ENCODE results near the gene DHRS7B. TPM values are rescaled to one million over a fixed set of nuclear protein-coding genes. Genes with fewer than 3 reads are reported as not detected.

DHRS7B gene
- total RNA-seq, 1 experiment from 2014 or later: 9.4 TPM

DNA sequence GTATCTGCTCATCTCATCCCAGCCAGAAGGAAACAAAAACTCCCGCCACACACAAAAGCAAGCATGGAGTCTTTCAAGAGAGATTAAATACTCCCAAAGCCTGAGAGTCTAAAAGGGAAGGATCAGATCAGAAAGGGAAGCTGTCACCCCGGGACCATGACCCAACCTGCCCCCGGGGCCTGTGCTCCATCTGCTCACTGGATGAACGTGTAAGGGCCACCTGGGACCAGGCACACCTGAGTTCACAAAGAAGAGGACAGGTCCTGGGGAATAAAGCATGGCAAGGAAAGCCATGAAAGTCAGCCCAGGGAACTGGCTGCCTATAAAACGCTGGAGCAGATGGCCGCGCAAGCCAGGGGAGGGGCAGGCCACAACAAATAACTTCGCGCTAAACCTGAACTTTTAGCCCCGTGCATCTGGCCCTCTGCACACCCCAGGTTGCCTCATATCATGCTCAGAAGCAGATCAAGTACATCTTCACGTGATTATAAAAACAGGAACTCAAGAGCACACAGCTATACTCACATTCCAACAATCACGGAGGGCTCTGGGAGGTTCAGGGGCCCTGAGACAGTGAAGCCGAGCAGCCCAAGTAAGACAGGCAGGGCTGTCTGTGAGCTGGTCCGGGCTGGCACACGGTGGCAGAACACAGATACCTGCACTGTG, 83.8 kb downstream of the DHRS7B start:
- CTCF ChIA-PET: no interaction called here
- no peak for ATAC-seq
- Histone ChIP-seq H3K36me3 (ENCODE audit: control insufficient read depth, insufficient read depth, low read length) (peaks cover 3% of the 10 kb centered on the region; the same call in 1 of the 2 replicates), H3K9me3 (ENCODE audit: control insufficient read depth, insufficient read depth, low read depth, low read length) (no peaks in the 10 kb centered on the region), H3K4me3 (ENCODE audit: low read depth in 2 of 2, low read length in 2 of 2) (no peak overlapping the region), H3K4me1 (ENCODE audit: control insufficient read depth, insufficient read depth, low read length) (peaks cover 9% of the 10 kb centered on the region), H3K27me3 (ENCODE audit: control insufficient read depth, insufficient read depth, low read length) (no peaks in the 10 kb centered on the region), H3K27ac (ENCODE audit: low read length) (no peak overlapping the region)
- in situ Hi-C loops (cut with HindIII; ENCODE audit: low pct_unique_long_range_greater_than_20kb, low sequenced_read_pairs): no loop called here
- intact Hi-C loops (cut with micrococcal nuclease; ENCODE audit: unreplicated experiment): loop anchor here (10.0 kb wide), 1 partner anchor 86 kb away; the partner anchor contains the start of gene DHRS7B
- no TSS peak for BruUV-seq (replicated peaks)
- no peak for DNase-seq (ENCODE audit: low read depth, low spot score)
- POLR2A ChIA-PET: no interaction called here
- TF ChIP-seq SIN3A (IDR thresholded peaks at IDR 0.05; ENCODE audit: borderline replicate concordance, insufficient read depth, low read depth, low read length) (no peak), POLR2AphosphoS5 (IDR thresholded peaks at IDR 0.05; ENCODE audit: low read depth, low read length) (no peak), TCF7L2 (IDR thresholded peaks at IDR 0.05; ENCODE audit: low read depth, low read length) (no peak)
- TF ChIP-seq, protein P1, sequence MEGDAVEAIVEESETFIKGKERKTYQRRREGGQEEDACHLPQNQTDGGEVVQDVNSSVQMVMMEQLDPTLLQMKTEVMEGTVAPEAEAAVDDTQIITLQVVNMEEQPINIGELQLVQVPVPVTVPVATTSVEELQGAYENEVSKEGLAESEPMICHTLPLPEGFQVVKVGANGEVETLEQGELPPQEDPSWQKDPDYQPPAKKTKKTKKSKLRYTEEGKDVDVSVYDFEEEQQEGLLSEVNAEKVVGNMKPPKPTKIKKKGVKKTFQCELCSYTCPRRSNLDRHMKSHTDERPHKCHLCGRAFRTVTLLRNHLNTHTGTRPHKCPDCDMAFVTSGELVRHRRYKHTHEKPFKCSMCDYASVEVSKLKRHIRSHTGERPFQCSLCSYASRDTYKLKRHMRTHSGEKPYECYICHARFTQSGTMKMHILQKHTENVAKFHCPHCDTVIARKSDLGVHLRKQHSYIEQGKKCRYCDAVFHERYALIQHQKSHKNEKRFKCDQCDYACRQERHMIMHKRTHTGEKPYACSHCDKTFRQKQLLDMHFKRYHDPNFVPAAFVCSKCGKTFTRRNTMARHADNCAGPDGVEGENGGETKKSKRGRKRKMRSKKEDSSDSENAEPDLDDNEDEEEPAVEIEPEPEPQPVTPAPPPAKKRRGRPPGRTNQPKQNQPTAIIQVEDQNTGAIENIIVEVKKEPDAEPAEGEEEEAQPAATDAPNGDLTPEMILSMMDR (IDR thresholded peaks at IDR 0.05): no peak

DNA sequence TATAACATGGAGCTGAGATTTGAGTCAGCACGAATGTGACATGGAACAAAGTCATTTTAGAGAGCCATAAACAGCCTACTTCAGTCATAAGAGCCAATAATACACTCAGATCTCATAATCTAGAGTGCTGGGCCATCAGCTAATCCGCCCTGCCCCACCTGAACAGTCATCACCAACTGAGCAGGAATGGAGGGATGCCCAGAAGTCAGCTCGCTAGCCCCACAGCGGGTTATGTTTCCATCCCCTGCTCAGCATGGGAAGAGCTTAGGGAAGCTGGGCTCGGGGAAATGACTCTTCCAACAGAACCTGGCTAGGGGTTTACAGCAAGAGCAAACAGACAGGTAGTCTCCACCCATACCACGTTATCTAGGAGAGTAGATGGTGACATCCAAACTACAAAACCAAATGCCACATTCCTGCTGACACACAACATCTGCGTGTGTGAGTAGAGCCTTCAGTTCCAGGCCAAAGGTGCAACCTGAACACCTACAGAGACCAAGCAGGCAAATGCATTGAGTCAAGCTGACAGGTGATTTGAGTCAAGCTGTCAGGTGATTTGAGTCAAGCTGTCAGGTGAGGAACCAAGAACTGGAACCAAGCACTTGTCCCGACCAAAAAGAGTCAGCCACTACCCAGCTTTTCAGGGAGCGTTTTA, 85.2 kb downstream of the DHRS7B start:
- POLR2A ChIA-PET: interaction anchor here (0.6 kb wide), 1 partner anchor 197 kb away, joined by 3 read pairs; no protein-coding TSS in a partner anchor
- intact Hi-C loops (cut with micrococcal nuclease; ENCODE audit: unreplicated experiment) (loop anchor here (10.0 kb wide), 1 partner anchor 87 kb away; the partner anchor contains the start of gene DHRS7B), in situ Hi-C loops (cut with HindIII; ENCODE audit: low pct_unique_long_range_greater_than_20kb, low sequenced_read_pairs) (no loop called here)
- Histone ChIP-seq H3K27me3 (ENCODE audit: control insufficient read depth, insufficient read depth, low read length) (no peaks in the 10 kb centered on the region), H3K27ac (ENCODE audit: low read length) (no peak overlapping the region), H3K36me3 (ENCODE audit: control insufficient read depth, insufficient read depth, low read length) (peaks cover 3% of the 10 kb centered on the region), H3K4me3 (ENCODE audit: low read depth in 2 of 2, low read length in 2 of 2) (no peak overlapping the region; a peak in 1 of 4 replicates), H3K4me1 (ENCODE audit: control insufficient read depth, insufficient read depth, low read length) (peaks cover 12% of the 10 kb centered on the region), H3K9me3 (ENCODE audit: control insufficient read depth, insufficient read depth, low read depth, low read length) (no peaks in the 10 kb centered on the region)
- BruUV-seq (replicated peaks): no TSS peak
- CTCF ChIA-PET: no interaction called here
- TF ChIP-seq, protein P1 (IDR thresholded peaks at IDR 0.05): no peak
- TF ChIP-seq, protein P2, sequence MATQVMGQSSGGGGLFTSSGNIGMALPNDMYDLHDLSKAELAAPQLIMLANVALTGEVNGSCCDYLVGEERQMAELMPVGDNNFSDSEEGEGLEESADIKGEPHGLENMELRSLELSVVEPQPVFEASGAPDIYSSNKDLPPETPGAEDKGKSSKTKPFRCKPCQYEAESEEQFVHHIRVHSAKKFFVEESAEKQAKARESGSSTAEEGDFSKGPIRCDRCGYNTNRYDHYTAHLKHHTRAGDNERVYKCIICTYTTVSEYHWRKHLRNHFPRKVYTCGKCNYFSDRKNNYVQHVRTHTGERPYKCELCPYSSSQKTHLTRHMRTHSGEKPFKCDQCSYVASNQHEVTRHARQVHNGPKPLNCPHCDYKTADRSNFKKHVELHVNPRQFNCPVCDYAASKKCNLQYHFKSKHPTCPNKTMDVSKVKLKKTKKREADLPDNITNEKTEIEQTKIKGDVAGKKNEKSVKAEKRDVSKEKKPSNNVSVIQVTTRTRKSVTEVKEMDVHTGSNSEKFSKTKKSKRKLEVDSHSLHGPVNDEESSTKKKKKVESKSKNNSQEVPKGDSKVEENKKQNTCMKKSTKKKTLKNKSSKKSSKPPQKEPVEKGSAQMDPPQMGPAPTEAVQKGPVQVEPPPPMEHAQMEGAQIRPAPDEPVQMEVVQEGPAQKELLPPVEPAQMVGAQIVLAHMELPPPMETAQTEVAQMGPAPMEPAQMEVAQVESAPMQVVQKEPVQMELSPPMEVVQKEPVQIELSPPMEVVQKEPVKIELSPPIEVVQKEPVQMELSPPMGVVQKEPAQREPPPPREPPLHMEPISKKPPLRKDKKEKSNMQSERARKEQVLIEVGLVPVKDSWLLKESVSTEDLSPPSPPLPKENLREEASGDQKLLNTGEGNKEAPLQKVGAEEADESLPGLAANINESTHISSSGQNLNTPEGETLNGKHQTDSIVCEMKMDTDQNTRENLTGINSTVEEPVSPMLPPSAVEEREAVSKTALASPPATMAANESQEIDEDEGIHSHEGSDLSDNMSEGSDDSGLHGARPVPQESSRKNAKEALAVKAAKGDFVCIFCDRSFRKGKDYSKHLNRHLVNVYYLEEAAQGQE (IDR thresholded peaks at IDR 0.05; ENCODE audit: insufficient read depth in 1 of 2, low read depth in 2 of 2, low read length in 1 of 2): no peak
- TF ChIP-seq SIN3A (IDR thresholded peaks at IDR 0.05; ENCODE audit: borderline replicate concordance, insufficient read depth, low read depth, low read length) (no peak), POLR2AphosphoS5 (IDR thresholded peaks at IDR 0.05; ENCODE audit: low read depth, low read length) (no peak), TCF7L2 (IDR thresholded peaks at IDR 0.05; ENCODE audit: low read depth, low read length) (no peak)
- no peak for ATAC-seq
- no peak for DNase-seq (ENCODE audit: low read depth, low spot score)

All from Panc1 (cell line).